Testis (tissue), 2 donors: Measurements from ENCODE around the gene FBXO38.

ENCODE experiments used
- POLR2A ChIP-seq: fragments of 450-650 bp; IDR thresholded peaks from one replicate; pipeline ENCODE4 v1.6.1; 2017; ENCODE audit warnings: antibody characterized with exemption, mild to moderate bottlenecking, moderate library complexity
- TF ChIP-seq, protein P1 (sequence below), 3 experiments: fragments of 450-650 bp in 2 of 3; fragments of 200-600 bp in 1 of 3; sonication (generic) in 1 of 3; IDR thresholded peaks; one replicate each; pipeline ENCODE4 v1.5.1; 2016 to 2019; ENCODE audit warnings: antibody characterized with exemption in 3 of 3, mild to moderate bottlenecking in 2 of 3, moderate library complexity in 1 of 3

DNA sequence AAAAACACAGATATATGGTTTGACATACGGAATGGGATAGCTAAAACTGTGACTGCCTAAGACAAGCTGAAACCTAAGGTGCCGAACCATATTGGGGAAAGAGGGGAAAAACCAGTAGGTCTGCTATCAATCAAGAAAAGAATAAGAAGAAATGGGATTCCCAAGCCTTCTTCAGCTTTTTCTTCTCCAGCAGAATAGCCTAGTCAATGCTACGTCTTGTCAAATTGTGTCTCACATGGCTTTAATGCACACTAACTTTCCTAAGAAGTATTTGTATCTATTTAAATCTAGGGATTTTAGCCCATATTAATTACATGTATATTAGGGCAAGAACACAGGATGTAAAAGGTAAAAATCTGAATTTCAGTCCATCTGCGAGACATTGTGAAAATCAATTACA, 797 bp upstream of the FBXO38 start:
- TF ChIP-seq, protein P1, sequence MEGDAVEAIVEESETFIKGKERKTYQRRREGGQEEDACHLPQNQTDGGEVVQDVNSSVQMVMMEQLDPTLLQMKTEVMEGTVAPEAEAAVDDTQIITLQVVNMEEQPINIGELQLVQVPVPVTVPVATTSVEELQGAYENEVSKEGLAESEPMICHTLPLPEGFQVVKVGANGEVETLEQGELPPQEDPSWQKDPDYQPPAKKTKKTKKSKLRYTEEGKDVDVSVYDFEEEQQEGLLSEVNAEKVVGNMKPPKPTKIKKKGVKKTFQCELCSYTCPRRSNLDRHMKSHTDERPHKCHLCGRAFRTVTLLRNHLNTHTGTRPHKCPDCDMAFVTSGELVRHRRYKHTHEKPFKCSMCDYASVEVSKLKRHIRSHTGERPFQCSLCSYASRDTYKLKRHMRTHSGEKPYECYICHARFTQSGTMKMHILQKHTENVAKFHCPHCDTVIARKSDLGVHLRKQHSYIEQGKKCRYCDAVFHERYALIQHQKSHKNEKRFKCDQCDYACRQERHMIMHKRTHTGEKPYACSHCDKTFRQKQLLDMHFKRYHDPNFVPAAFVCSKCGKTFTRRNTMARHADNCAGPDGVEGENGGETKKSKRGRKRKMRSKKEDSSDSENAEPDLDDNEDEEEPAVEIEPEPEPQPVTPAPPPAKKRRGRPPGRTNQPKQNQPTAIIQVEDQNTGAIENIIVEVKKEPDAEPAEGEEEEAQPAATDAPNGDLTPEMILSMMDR (IDR thresholded peaks at IDR 0.05) = no peak
- no peak for TF ChIP-seq POLR2A
